OCI-LY7 (cell line): ENCODE data around the gene TANGO2. TPM values are rescaled to one million over a fixed set of nuclear protein-coding genes. Genes with fewer than 3 reads are reported as not detected.

ENCODE experiments used
- BruUV-seq: library from RNA; stranded (reverse); fragments of 400-500 nt; replicated peaks from 2 replicates; lab custom pipeline; 2021; lab: Mats Ljungman, UMichigan
- CTCF ChIA-PET: fragments of 300-600 bp; sonication (Branson Sonifier 250); formaldehyde crosslinking; loops from one replicate; lab custom pipeline; 2022; ENCODE audit warnings: antibody characterized with exemption; ENCODE audit not compliant: unreplicated experiment; lab: Charles Lee
- POLR2A ChIA-PET: fragments of 300-600 bp; sonication (Branson Sonifier 250); formaldehyde crosslinking; loops from one replicate; lab custom pipeline; 2022; ENCODE audit warnings: antibody characterized with exemption; lab: Charles Lee
- DNase-seq: peaks from one replicate; pipeline ENCODE4 v3.0.0-alpha.2; 2015; ENCODE audit warnings: low spot score
- H2AFZ ChIP-seq: fragments of 200-600 bp; sonication (generic), shearing (Covaris generic); 2 replicates; pipeline ENCODE4 v1.6.1; 2014; ENCODE audit warnings: mild to moderate bottlenecking, antibody characterized with exemption, low read length, moderate library complexity
- H3K27ac ChIP-seq: fragments of 200-600 bp; sonication (generic); 2 replicates; pipeline ENCODE4 v1.5.1; 2014; ENCODE audit warnings: mixed run types, low read depth, mild to moderate bottlenecking, moderate library complexity, low read length, inconsistent platforms; ENCODE audit not compliant: poor library complexity, severe bottlenecking
- H3K36me3 ChIP-seq: fragments of 200-600 bp; sonication (generic); 2 replicates; pipeline ENCODE4 v1.6.1; 2014; ENCODE audit warnings: mild to moderate bottlenecking, antibody characterized with exemption, low read length, moderate library complexity, mixed read lengths; ENCODE audit not compliant: insufficient read depth
- H3K4me1 ChIP-seq: fragments of 200-600 bp; sonication (generic); 2 replicates; pipeline ENCODE4 v1.5.1; 2014; ENCODE audit warnings: mild to moderate bottlenecking, low read length; ENCODE audit not compliant: insufficient read depth, poor library complexity, severe bottlenecking
- H3K4me2 ChIP-seq: fragments of 200-600 bp; sonication (generic); 2 replicates; pipeline ENCODE4 v1.6.1; 2014; ENCODE audit warnings: mild to moderate bottlenecking, low read length
- H3K4me3 ChIP-seq: fragments of 200-600 bp; sonication (generic); 2 replicates; pipeline ENCODE4 v1.5.1; 2014; ENCODE audit warnings: mild to moderate bottlenecking, low read depth, low read length; ENCODE audit not compliant: poor library complexity, severe bottlenecking
- H3K79me2 ChIP-seq: fragments of 200-600 bp; sonication (generic); 2 replicates; pipeline ENCODE4 v1.6.1; 2016; ENCODE audit warnings: low read depth, mild to moderate bottlenecking, low read length, moderate library complexity, mixed read lengths; ENCODE audit not compliant: insufficient read depth
- H3K9me2 ChIP-seq: fragments of 200-600 bp; sonication (generic); 2 replicates; pipeline ENCODE4 v1.6.1; 2016; ENCODE audit warnings: mild to moderate bottlenecking, low read length, mixed read lengths; ENCODE audit not compliant: insufficient read depth
- H3K9me3 ChIP-seq: fragments of 200-600 bp; sonication (generic); 2 replicates; pipeline ENCODE4 v1.6.1; 2014; ENCODE audit warnings: mild to moderate bottlenecking, mixed run types, low read length, mixed read lengths
- H4K20me1 ChIP-seq: fragments of 200-600 bp; sonication (generic); 2 replicates; pipeline ENCODE4 v1.6.1; 2014; ENCODE audit warnings: mild to moderate bottlenecking, antibody characterized with exemption, low read length, moderate library complexity, mixed read lengths; ENCODE audit not compliant: insufficient read depth
- EZH2phosphoT487 ChIP-seq: fragments of 200-600 bp; sonication (generic); IDR thresholded peaks from 2 replicates; pipeline ENCODE4 v1.6.1; 2018; ENCODE audit warnings: low read depth, borderline replicate concordance, mild to moderate bottlenecking, mixed run types, antibody characterized with exemption, low read length, moderate library complexity, mixed read lengths
- intact Hi-C: fragments of 100-400 bp; cut with micrococcal nuclease; formaldehyde crosslinking; loops from one replicate; pipeline ENCODE4 v1.10.0; 2022; ENCODE audit not compliant: unreplicated experiment
- total RNA-seq, 2 experiments: library from RNA; depleted of rRNA in 1 of 2; stranded (reverse); fragments of >200 nt in 1 of 2; shearing (Covaris generic) in 1 of 2; gene quantifications; 2 replicates each; pipeline ENCODE4 v1.2.3, GENCODE V29; 2014 to 2022
- TF ChIP-seq, protein P1 (sequence below): fragments of 200-600 bp; sonication (generic); conservative IDR thresholded peaks from 2 replicates; pipeline ENCODE4 v1.5.1; 2014; ENCODE audit warnings: mild to moderate bottlenecking, antibody characterized with exemption, low read length, moderate library complexity, mixed read lengths

TANGO2 gene
- total RNA-seq, 2 experiments from 2014 or later: 18.3 to 23.3 TPM

GRCh38 chr22:20029550-20030225 is 8.8 kb downstream of the TANGO2 start:
- Histone ChIP-seq H4K20me1 (no peaks in the 10 kb centered on the region), H2AFZ (no peak overlapping the region)
- no peak for DNase-seq

GRCh38 chr22:20031732-20032406 is 11.0 kb downstream of the TANGO2 start:
- peak; percentile 76 for DNase-seq
- Histone ChIP-seq H3K79me2 (no peaks in the 10 kb centered on the region), H3K4me2 (peak overlapping the region; percentile 51), H3K9me3 (peaks cover 11% of the 10 kb centered on the region), H3K4me1 (peaks cover 47% of the 10 kb centered on the region), H3K36me3 (peaks cover 24% of the 10 kb centered on the region), H4K20me1 (no peaks in the 10 kb centered on the region), H3K9me2 (no peaks in the 10 kb centered on the region), H3K27ac (peak overlapping the region; percentile 90), H2AFZ (no peak overlapping the region), H3K4me3 (no peak overlapping the region)
- TF ChIP-seq EZH2phosphoT487: no peak
- TF ChIP-seq, protein P1, sequence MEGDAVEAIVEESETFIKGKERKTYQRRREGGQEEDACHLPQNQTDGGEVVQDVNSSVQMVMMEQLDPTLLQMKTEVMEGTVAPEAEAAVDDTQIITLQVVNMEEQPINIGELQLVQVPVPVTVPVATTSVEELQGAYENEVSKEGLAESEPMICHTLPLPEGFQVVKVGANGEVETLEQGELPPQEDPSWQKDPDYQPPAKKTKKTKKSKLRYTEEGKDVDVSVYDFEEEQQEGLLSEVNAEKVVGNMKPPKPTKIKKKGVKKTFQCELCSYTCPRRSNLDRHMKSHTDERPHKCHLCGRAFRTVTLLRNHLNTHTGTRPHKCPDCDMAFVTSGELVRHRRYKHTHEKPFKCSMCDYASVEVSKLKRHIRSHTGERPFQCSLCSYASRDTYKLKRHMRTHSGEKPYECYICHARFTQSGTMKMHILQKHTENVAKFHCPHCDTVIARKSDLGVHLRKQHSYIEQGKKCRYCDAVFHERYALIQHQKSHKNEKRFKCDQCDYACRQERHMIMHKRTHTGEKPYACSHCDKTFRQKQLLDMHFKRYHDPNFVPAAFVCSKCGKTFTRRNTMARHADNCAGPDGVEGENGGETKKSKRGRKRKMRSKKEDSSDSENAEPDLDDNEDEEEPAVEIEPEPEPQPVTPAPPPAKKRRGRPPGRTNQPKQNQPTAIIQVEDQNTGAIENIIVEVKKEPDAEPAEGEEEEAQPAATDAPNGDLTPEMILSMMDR: no peak
- ChIA-PET POLR2A (no interaction called here), CTCF (no interaction called here)
- no TSS peak for BruUV-seq
- intact Hi-C loops: no loop called here

More at GRCh38 chr22:20029550-20030225, 8.8 kb downstream of the TANGO2 start:
- intact Hi-C loops: loop anchor here (1.0 kb wide), 1 partner anchor 88 kb away; the partner anchor contains the start of gene TRMT2A
- H3K4me3 ChIP-seq: no peak overlapping the region
- no peaks in the 10 kb centered on the region for H3K9me2 ChIP-seq
- ChIA-PET CTCF (no interaction called here), POLR2A (no interaction called here)
- peaks cover 4% of the 10 kb centered on the region for H3K36me3 ChIP-seq
- H3K79me2 ChIP-seq: no peaks in the 10 kb centered on the region
- H3K9me3 ChIP-seq: peaks cover 6% of the 10 kb centered on the region
- no TSS peak for BruUV-seq
- no peak overlapping the region for H3K27ac ChIP-seq
- peaks cover 37% of the 10 kb centered on the region for H3K4me1 ChIP-seq
- H3K4me2 ChIP-seq: no peak overlapping the region
- no peak for TF ChIP-seq EZH2phosphoT487

- H3K4me3 ChIP-seq: no peak overlapping the region
- BruUV-seq: no TSS peak
- ChIA-PET POLR2A (no interaction called here), CTCF (no interaction called here)
- intact Hi-C loops: no loop called here
- no peaks in the 10 kb centered on the region for H3K9me2 ChIP-seq
- no peaks in the 10 kb centered on the region for H3K79me2 ChIP-seq
- H3K27ac ChIP-seq: peak overlapping the region; percentile 90
- H3K9me3 ChIP-seq: peaks cover 11% of the 10 kb centered on the region
- H3K4me2 ChIP-seq: peak overlapping the region; percentile 51; the same call in 1 of the 2 replicates
- no peaks in the 10 kb centered on the region for H4K20me1 ChIP-seq
- peaks cover 30% of the 10 kb centered on the region for H3K36me3 ChIP-seq
- H3K4me1 ChIP-seq: peaks cover 47% of the 10 kb centered on the region
- no peak overlapping the region for H2AFZ ChIP-seq
- no peak for DNase-seq
- TF ChIP-seq, protein P1: no peak
- no peak for TF ChIP-seq EZH2phosphoT487
Observed at GRCh38 chr22:20032407-20032991, 11.6 kb downstream of the TANGO2 start.
